H9 (cell line): ENCODE data around the gene HSPA4. TPM values are rescaled to one million over a fixed set of nuclear protein-coding genes. Genes with fewer than 3 reads are reported as not detected.

Experiments
- DNase-seq: peaks from one replicate; pipeline ENCODE4 v3.0.0-alpha.2; 2017
- H2AFZ ChIP-seq: one replicate; pipeline ENCODE4 v1.6.1; 2013; ENCODE audit warnings: mild to moderate bottlenecking, low read length, control low read depth, moderate library complexity
- H2AK5ac ChIP-seq: 2 replicates; pipeline ENCODE4 v1.6.1; 2013; ENCODE audit warnings: low read length, control low read depth, mixed read lengths; ENCODE audit not compliant: insufficient read length
- H2BK120ac ChIP-seq: one replicate; pipeline ENCODE4 v1.6.1; 2013; ENCODE audit warnings: low read depth, mild to moderate bottlenecking, low read length, control low read depth, inconsistent platforms; ENCODE audit not compliant: poor library complexity, severe bottlenecking
- H2BK12ac ChIP-seq: 2 replicates; pipeline ENCODE4 v1.6.1; 2013; ENCODE audit warnings: low read length, control low read depth, mixed read lengths, low read depth; ENCODE audit not compliant: insufficient read length
- H2BK15ac ChIP-seq: 2 replicates; pipeline ENCODE4 v1.6.1; 2013; ENCODE audit warnings: low read depth, low read length, control low read depth
- H2BK20ac ChIP-seq: one replicate; pipeline ENCODE4 v1.6.1; 2013; ENCODE audit warnings: low read depth, mild to moderate bottlenecking, low read length, control low read depth, inconsistent platforms; ENCODE audit not compliant: poor library complexity, severe bottlenecking
- H2BK5ac ChIP-seq: 2 replicates; pipeline ENCODE4 v1.6.1; 2013; ENCODE audit warnings: low read length, control low read depth, mixed read lengths; ENCODE audit not compliant: insufficient read length
- H3K14ac ChIP-seq: 2 replicates; pipeline ENCODE4 v1.6.1; 2013; ENCODE audit warnings: low read length, control low read depth; ENCODE audit not compliant: insufficient read depth
- H3K18ac ChIP-seq: 2 replicates; pipeline ENCODE4 v1.6.1; 2013; ENCODE audit warnings: low read depth, mild to moderate bottlenecking, mixed read lengths, low read length, control low read depth; ENCODE audit not compliant: insufficient read length
- H3K23ac ChIP-seq: 2 replicates; pipeline ENCODE4 v1.6.1; 2013; ENCODE audit warnings: low read length, control low read depth, mixed read lengths, low read depth; ENCODE audit not compliant: insufficient read length
- H3K23me2 ChIP-seq: 2 replicates; pipeline ENCODE4 v1.6.1; 2013; ENCODE audit warnings: low read depth, mild to moderate bottlenecking, mixed read lengths, low read length, control low read depth; ENCODE audit not compliant: insufficient read length, poor library complexity, severe bottlenecking
- H3K27ac ChIP-seq: 2 replicates; pipeline ENCODE4 v1.5.1; 2013; ENCODE audit warnings: low read length, control low read depth, mixed read lengths, low read depth; ENCODE audit not compliant: insufficient read length
- H3K27me3 ChIP-seq: 2 replicates; pipeline ENCODE4 v1.6.1; 2013; ENCODE audit warnings: low read length, control low read depth, inconsistent platforms; ENCODE audit not compliant: insufficient read depth
- H3K4ac ChIP-seq: 2 replicates; pipeline ENCODE4 v1.6.1; 2013; ENCODE audit warnings: low read depth, mild to moderate bottlenecking, control low read depth, inconsistent platforms, low read length, moderate library complexity
- H3K4me1 ChIP-seq: 2 replicates; pipeline ENCODE4 v1.6.1; 2013; ENCODE audit warnings: low read length, control low read depth, inconsistent platforms; ENCODE audit not compliant: insufficient read depth
- H3K4me2 ChIP-seq: 2 replicates; pipeline ENCODE4 v1.6.1; 2013; ENCODE audit warnings: low read length, control low read depth, mixed read lengths; ENCODE audit not compliant: insufficient read length, insufficient read depth
- H3K56ac ChIP-seq: 2 replicates; pipeline ENCODE4 v1.6.1; 2013; ENCODE audit warnings: low read depth, mild to moderate bottlenecking, mixed read lengths, low read length, control low read depth; ENCODE audit not compliant: insufficient read length
- H3K79me1 ChIP-seq: 2 replicates; pipeline ENCODE4 v1.6.1; 2013; ENCODE audit warnings: low read depth, mild to moderate bottlenecking, moderate library complexity, low read length, control low read depth, inconsistent platforms; ENCODE audit not compliant: insufficient read depth, poor library complexity, severe bottlenecking
- H3K79me2 ChIP-seq: 2 replicates; pipeline ENCODE4 v1.6.1; 2013; ENCODE audit warnings: low read length, control low read depth, inconsistent platforms; ENCODE audit not compliant: insufficient read depth
- H3K9ac ChIP-seq: 2 replicates; pipeline ENCODE4 v1.6.1; 2013; ENCODE audit warnings: low read length, control low read depth, mixed read lengths; ENCODE audit not compliant: insufficient read length; ENCODE audit errors: extremely low read depth
- H3K9me3 ChIP-seq: one replicate; pipeline ENCODE4 v1.6.1; 2013; ENCODE audit warnings: low read depth, low read length, inconsistent platforms; ENCODE audit not compliant: control insufficient read depth
- H3T11ph ChIP-seq: one replicate; pipeline ENCODE4 v1.6.1; 2013; ENCODE audit warnings: mild to moderate bottlenecking, low read length, control low read depth, inconsistent platforms
- H4K20me1 ChIP-seq: one replicate; pipeline ENCODE4 v1.6.1; 2013; ENCODE audit not compliant: control insufficient read depth, insufficient read length, insufficient read depth
- H4K5ac ChIP-seq: 2 replicates; pipeline ENCODE4 v1.6.1; 2013; ENCODE audit warnings: low read depth, mild to moderate bottlenecking, mixed read lengths, low read length, control low read depth; ENCODE audit not compliant: insufficient read length
- H4K8ac ChIP-seq: replicated peaks from 2 replicates; pipeline ENCODE4 v1.6.1; 2013; ENCODE audit warnings: low read length, control low read depth, mixed read lengths, low read depth; ENCODE audit not compliant: insufficient read length
- H4K91ac ChIP-seq: 2 replicates; pipeline ENCODE4 v1.6.1; 2013; ENCODE audit warnings: low read depth, mild to moderate bottlenecking, moderate library complexity, mixed read lengths, low read length, control low read depth; ENCODE audit not compliant: insufficient read length
- H3K27ac Mint-ChIP-seq, 3 experiments: 2 replicates in 2 of 3; 3 replicates in 1 of 3; pipeline ENCODE4 v1.8.0; 2020 to 2021; ENCODE audit warnings: mixed read lengths in 3 of 3, mild to moderate bottlenecking in 1 of 3, moderate library complexity in 1 of 3
- H3K27me3 Mint-ChIP-seq: 2 replicates; pipeline ENCODE4 v1.8.0; 2021; ENCODE audit warnings: low read depth, mild to moderate bottlenecking, moderate library complexity, mixed read lengths
- H3K36me3 Mint-ChIP-seq, 3 experiments: 2 replicates in 2 of 3; 3 replicates in 1 of 3; pipeline ENCODE4 v1.8.0; 2020 to 2021; ENCODE audit warnings: low read depth in 3 of 3, mixed read lengths in 3 of 3; ENCODE audit not compliant: insufficient read depth in 1 of 3
- H3K4me1 Mint-ChIP-seq, 2 experiments: 2 replicates each; pipeline ENCODE4 v1.8.0; 2020; ENCODE audit warnings: mixed read lengths in 2 of 2
- H3K4me3 Mint-ChIP-seq, 2 experiments: 2 replicates in 1 of 2; 3 replicates in 1 of 2; pipeline ENCODE4 v1.8.0; 2020 to 2021; ENCODE audit warnings: mild to moderate bottlenecking in 2 of 2, mixed read lengths in 2 of 2, moderate library complexity in 1 of 2
- H3K9me3 Mint-ChIP-seq, 2 experiments: 2 replicates in 1 of 2; 3 replicates in 1 of 2; pipeline ENCODE4 v1.8.0; 2020; ENCODE audit warnings: mild to moderate bottlenecking in 2 of 2, mixed read lengths in 2 of 2, moderate library complexity in 1 of 2
- WGBS: extraction: QIAGEN DNeasy Blood & Tissue Kit; methylation state at CpG from one replicate; pipeline ENCODE4 v1.1.7; 2013; ENCODE audit warnings: missing lambda C conversion rate, low lambda C conversion rate, mixed read lengths; ENCODE audit not compliant: insufficient read length; ENCODE audit errors: extremely low coverage; 5-methylcytosine and 5-hydroxymethylcytosine counted together
- total RNA-seq: library from RNA; stranded (reverse); gene quantifications from 2 replicates; pipeline ENCODE4 v1.2.1, GENCODE V29; 2021
- TF ChIP-seq, protein P1 (sequence below): fragments of 200-600 bp; sonication (generic); conservative IDR thresholded peaks from 3 replicates; pipeline ENCODE4 v1.8.0; 2021; ENCODE audit warnings: antibody characterized with exemption, mild to moderate bottlenecking

The HSPA4 gene
- total RNA-seq, 1 experiment from 2014 or later, result 293 TPM

DNA sequence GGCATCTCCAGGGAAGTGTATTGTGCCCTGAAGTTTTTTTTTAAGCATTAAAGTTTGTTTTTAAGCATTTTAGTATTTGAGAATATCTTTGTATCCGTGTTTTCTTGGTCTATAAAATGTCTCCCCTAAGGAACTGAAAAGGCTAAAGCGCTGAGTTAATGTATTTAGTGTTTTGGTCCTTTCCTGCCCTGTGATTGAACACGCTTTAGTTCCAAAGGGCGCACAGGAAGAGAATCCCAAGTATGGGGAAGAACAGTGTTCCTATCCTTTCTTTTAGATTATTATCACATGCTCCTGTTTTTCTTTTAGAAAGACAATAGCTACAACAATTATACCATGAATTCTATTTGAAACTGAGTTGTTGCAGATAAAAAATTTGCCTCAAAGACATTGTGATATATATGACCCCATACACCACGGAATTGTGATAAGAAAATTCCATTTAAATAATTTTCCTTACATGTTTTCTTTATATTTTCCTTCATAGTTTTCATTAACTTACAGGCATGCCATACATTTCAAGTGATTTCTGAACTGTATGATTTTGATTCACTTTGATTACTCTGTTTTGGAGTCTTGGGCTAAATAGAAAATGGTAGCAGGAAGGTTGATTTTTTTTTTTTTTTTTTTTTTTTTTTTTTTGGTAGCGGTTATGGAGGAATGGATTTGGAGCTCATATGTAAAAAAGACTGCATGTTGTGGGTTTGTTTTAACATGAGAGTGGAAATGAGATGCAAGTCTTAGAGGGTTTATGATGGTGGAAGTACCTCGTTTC is 3.1 kb downstream of the HSPA4 start:
- H2BK20ac ChIP-seq, result no peak overlapping the region
- no peak overlapping the region for H2BK15ac ChIP-seq
- H3K9me3 ChIP-seq, result no peaks in the 10 kb centered on the region
- no CpG with 5 or more reads among the region's 7 CpGs for WGBS
- no peak for DNase-seq
- H4K20me1 ChIP-seq, result no peaks in the 10 kb centered on the region
- no peak overlapping the region for H3K18ac ChIP-seq
- H4K5ac ChIP-seq, result no peak overlapping the region
- peaks cover 68% of the 10 kb centered on the region for H3K79me2 ChIP-seq
- H2BK12ac ChIP-seq, result no peak overlapping the region
- no peaks in the 10 kb centered on the region for H3K4me1 ChIP-seq
- Mint-ChIP-seq H3K27ac (no peak overlapping the region), H3K9me3 (no peaks in the 10 kb centered on the region; a peak in 1 of 5 replicates), H3K4me1 (peaks cover 34 to 36% of the 10 kb centered on the region in 2 experiments), H3K27me3 (no peaks in the 10 kb centered on the region), H3K36me3 (peaks cover 4 to 20% (median 10%) of the 10 kb centered on the region in 3 experiments; a peak in 6 of 7 replicates), H3K4me3 (peak overlapping the region; percentile 68 to 92)
- H3K23me2 ChIP-seq, result peaks cover 10% of the 10 kb centered on the region
- H2AFZ ChIP-seq, result no peak overlapping the region
- no peak overlapping the region for H3K9ac ChIP-seq
- H3K4ac ChIP-seq, result no peak overlapping the region
- no peaks in the 10 kb centered on the region for H3K27me3 ChIP-seq
- no peak overlapping the region for H4K8ac ChIP-seq
- H3K79me1 ChIP-seq, result no peaks in the 10 kb centered on the region
- no peak overlapping the region for H3K23ac ChIP-seq
- no peak overlapping the region for H2AK5ac ChIP-seq
- no peak overlapping the region for H2BK120ac ChIP-seq
- no peak overlapping the region for H3K4me2 ChIP-seq
- no peak overlapping the region for H3K14ac ChIP-seq
- no peak overlapping the region for H4K91ac ChIP-seq
- TF ChIP-seq, protein P1, sequence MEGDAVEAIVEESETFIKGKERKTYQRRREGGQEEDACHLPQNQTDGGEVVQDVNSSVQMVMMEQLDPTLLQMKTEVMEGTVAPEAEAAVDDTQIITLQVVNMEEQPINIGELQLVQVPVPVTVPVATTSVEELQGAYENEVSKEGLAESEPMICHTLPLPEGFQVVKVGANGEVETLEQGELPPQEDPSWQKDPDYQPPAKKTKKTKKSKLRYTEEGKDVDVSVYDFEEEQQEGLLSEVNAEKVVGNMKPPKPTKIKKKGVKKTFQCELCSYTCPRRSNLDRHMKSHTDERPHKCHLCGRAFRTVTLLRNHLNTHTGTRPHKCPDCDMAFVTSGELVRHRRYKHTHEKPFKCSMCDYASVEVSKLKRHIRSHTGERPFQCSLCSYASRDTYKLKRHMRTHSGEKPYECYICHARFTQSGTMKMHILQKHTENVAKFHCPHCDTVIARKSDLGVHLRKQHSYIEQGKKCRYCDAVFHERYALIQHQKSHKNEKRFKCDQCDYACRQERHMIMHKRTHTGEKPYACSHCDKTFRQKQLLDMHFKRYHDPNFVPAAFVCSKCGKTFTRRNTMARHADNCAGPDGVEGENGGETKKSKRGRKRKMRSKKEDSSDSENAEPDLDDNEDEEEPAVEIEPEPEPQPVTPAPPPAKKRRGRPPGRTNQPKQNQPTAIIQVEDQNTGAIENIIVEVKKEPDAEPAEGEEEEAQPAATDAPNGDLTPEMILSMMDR, result no peak
- no peak overlapping the region for H3K56ac ChIP-seq
- H2BK5ac ChIP-seq, result no peak overlapping the region
- no peak overlapping the region for H3K27ac ChIP-seq
- no peak overlapping the region for H3T11ph ChIP-seq
